Measurements from ENCODE around the gene HOMER2.
"Not testable (repeated sequence)": the region's sequence is repeated elsewhere in the genome, so short reads cannot be mapped to it uniquely, and the experiment has no call there.

The HOMER2 gene

DNA sequence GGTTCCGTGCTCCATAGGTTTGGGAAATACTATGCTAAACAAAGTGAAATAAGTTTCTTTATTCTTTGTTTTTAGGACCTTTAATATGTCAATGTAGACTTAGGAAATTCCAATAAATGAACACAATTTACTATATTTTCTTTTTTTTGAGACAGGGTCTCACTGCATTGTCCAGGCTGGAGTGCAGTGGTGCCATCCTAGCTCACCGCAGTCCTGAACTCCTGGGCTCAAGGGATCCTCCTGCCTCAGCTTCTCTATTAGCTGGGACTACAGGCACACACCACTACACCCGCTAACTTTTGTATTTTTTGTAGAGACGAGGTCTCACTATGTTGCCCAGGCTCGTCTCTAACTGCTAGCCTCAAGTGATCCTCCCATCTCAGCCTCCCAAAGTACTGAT, 12.4 kb upstream of the HOMER2 start:
- no peak for DNase-seq (ENCODE audit: low read depth in 2 of 2)

DNA sequence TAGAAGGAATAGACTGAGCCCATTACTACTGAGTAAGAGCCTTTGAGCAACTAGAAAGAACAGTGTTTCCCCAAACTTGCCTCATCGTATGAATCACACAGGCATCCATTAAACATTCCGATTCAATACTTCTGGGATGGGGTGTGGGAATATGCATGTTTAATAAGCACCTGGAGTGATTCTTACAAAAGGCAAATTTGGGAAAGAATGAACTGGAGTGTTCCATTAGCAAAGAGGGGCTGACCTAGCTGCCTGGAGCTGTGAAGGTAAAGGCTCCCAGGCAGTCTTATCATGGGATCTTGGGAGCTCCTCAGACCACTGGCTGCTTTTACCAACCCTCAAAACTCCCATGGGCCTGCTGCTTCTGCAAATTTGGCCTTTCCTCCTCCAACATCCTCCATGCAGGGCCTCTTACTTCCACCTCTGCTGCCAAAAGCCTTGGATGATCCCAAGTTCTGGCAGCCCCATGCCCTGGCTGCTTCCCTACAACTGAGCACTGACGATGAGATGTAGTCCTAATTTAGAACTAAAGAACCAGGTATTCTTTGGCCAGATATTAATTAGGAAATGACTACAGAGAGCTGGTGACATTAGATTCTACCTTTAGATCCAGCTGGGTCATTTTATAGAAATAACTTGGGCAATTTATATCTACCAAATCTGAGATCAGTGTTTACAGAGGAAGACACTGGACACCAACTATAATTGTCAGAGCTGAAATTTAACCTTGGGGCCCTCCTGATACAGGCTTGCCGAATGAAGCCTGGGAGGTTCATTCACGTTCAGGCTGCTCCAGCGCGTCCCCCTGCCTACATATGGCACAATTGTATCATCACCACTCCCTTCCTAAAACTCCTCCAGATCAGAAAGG, 11.2 kb upstream of the HOMER2 start:
- no peak for DNase-seq (ENCODE audit: low read depth in 2 of 2)

DNA sequence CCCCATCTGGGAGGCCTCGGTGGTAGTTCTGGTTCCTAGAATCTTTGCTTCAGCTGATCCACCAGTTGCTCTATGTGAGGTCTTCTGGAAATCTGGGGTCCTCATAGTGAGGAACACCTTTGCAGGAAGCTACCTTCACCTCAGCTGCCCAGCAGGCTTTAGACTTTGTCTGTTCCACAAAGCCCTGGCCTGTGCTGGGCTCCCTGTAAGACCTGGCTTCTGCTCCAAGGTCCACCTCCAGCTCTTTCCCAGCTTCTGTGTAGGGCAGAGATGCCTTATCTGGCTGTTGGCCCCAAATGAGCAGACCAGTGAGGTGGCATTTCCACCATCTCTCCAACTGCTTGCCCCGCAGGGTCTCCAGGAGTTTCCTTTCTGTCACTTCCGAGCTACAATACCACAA, 8.2 kb upstream of the HOMER2 start:
- DNase-seq (ENCODE audit: low read depth in 2 of 2): no peak

DNA sequence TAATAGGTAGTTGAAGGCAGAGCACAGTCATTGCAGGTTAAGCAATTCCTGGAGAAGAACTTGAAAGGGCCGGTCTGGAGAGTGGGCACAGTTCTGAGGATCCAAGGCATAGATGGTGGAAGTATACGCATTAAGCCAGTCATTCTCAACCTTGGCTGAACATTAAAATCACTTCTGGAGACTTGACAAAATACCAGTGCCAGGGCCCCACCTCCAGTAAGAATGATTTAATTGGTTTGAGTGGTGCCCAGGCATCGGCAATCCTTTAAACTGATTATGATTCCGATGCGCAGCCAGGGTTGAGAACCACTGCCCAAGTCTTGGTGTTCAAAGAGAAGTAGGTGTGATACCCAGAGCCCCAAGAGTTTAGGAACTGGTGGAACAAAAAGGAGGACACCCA, 6.9 kb upstream of the HOMER2 start:
- DNase-seq (ENCODE audit: low read depth in 2 of 2): no peak

DNA sequence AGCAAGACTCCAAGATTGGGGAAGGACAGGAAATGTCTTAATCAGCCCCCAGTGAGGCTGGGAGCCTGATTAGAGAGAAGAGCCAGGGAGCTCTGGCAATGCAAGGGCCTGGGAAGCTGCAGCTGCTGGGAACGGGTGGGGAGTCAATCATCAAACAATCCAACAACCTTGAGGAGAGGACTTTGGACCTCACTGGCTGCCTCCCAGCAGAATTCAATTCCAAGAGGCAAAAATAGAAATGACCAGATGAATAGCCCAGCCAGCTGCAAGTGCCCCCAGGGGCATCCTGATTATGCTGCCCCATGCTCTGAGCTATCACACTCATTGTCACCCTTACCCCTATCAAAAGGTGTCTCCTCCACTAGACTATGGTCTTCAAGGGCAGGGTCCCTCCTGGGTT, 6.1 kb upstream of the HOMER2 start:
- DNase-seq (ENCODE audit: low read depth in 2 of 2): no peak

DNA sequence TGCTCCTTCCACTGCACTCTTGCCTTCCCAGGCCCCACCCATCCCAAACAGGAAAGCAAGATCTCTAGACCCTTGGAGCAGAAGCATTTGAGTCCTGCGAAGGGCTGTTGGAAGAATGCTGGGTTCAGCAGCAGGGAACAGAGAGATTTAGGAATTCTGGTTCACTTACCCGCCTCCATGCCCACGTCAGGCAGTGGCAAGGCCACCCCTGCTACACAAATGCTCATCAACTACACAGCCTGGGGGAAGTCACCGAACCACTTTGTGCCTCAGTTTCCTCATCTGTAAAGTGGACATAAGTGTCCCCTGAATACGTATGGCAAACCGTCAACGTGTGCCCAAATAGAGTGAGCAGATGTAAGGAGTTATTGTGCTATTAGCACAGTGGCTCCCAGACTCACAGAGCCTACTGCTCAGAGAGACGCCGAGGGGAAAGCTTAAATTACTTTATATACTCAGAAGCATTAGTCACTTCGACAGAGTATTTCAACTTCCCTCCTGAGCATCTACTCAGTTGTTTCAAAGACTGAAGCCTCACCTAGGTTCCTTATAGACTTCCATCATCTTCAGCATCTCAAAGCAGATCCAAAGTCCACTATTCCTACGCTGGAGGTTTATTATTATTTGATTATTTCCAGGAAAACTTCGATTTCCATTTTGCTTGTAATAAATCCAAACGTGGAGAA, 905 bp downstream of the HOMER2 start:
- no peak for DNase-seq (ENCODE audit: low read depth in 2 of 2)

DNA sequence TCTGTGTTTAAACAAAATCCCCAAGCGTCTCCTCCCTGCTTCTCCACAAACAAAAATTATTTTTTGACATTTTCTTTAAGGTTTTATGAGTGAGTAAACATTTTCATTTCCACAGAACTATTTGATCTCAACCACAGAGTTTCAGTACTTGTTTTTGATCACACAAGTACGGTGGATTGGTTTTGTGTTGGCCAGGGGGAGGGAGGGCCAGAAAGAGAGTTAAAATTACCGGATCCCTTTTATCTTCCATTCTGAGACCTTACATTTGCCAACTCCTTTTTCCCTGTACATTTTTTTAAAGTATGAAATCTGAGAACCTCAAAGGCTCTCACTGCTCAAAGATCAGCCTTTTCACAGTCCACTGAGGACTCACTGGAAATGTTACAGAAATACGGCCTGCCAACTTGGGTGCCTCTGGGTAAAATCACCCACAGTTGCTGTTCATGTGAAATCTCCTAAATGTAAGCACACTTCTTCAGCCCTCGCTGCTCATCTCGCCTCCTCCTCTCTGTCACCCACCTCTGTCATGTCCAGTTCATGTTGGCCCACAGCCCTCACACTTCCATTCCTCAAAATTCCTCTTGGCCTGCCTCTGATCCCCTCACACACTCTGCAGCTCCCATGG, 1.7 kb downstream of the HOMER2 start:
- DNase-seq (ENCODE audit: low read depth in 2 of 2): no peak

DNA sequence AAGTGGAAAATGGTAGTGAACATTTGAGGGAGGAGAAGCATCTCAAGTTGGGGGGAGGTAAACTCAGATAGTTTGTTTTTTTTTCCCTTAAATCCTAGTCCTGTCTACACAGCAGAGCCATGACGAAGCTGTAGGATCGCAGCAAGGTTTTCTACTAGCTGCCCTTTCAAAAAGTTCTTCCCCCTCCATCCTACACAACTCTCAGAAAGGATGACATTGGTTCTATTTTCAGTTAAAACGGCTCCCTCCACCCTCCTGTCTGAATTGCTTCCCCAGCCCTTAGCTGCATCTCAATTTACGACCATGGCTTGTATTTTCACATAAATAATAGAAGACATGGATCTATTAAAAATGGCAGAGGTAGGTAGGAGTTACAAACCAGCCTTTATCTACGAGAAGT, 2.2 kb downstream of the HOMER2 start:
- DNase-seq (ENCODE audit: low read depth in 2 of 2): no peak

DNA sequence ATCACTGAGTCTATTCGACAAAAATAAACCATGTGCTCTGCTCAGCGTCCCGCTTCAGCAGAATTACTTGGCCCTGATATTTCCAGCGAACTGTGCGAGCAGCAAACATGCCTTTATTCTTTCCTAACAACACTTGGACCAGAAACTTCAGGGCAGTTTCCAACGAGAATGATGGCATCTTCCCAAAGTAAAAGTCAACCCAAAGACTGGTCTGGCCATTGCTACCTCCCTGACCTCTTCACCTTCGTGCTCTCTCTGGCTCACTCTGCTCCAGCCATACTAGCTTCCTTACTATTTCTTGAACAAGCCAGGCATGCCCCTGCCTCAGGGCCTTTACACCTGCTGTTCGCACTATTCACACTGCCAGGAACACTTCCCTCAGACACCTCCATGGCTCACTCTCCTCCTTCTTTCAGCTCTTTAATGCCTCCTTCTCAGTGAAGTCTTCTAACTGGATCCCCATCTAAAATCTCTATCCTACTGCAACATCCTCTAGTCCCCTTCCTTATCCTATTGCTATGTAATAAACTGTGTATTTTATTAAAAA, 6.3 kb downstream of the HOMER2 start:
- DNase-seq (ENCODE audit: low read depth in 2 of 2): no peak

DNA sequence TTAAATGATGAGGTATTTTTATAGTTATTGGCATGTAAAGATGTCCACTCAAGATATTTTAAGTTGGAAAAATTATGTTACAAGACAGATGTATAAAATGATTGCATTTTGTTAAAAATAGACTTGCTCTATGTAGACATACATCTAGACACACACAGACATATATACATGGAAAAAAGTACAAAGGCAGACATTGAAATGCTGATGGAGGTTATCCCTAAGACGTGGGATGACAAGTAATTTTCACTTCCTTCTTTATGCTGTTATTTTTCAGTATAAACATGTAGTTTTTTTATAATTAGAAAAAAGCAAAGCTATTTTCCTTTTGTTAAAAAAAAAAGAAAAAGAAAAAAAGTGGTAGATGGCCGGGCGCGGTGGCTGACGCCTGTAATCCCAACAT, 7.2 kb downstream of the HOMER2 start:
- DNase-seq (ENCODE audit: low read depth in 2 of 2): no peak

DNA sequence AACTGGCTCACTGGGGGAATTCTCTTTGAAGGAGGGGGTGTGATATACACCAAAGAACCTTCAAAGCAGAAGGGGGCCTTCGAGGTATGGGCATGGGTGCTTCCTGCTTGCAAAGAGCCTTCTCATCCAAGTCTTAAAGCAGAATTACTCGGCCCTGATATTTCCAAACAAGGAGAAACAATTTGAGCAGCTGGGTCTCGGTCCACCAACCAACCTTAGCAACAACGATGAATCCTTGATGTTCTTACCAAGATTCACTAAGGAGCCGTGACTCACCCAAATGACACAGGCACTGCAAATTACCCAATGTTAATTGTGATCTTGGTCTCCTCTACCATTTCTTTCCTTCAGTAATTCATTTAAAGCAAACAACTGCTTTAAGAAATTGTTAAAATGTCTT, 7.7 kb downstream of the HOMER2 start:
- no peak for DNase-seq (ENCODE audit: low read depth in 2 of 2)

DNA sequence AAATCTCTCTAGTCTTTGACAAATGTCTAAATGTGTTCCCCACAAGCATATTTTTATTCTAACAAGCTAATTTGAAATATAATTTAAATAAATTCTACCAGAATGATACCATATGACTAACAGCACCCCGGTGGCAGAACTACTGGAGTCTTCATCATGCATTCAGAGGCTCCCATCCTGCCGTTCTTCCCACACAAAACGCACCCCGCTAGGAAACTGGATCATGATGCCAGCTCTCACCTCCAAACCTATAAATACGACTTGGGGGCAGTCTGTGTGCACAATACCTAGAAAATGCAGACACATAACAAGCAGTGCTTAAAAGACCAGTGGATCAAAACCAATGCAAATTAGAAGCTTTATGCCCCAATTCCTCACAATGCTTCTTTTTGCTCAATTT, 8.5 kb downstream of the HOMER2 start:
- no peak for DNase-seq (ENCODE audit: low read depth in 2 of 2)

DNA sequence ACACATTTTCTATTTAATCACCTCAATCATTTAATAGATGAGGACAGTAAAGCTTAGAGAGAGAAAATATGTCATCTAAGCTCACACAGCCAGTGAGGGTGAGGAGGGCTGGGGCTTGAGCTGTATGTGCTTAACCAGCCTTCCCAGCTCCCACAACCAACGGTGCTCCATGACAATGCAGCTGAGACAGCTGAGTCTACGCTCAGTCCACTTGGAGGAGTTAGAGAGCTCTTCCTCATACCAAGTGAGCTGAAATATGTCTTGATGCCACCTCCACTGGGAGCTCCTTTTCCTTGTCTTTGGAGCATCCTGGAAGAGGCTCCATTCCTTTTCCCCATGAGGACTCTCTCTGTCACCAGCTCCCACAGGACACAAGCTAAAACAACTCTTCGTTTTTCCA, 9.3 kb downstream of the HOMER2 start:
- DNase-seq (ENCODE audit: low read depth in 2 of 2): no peak

DNA sequence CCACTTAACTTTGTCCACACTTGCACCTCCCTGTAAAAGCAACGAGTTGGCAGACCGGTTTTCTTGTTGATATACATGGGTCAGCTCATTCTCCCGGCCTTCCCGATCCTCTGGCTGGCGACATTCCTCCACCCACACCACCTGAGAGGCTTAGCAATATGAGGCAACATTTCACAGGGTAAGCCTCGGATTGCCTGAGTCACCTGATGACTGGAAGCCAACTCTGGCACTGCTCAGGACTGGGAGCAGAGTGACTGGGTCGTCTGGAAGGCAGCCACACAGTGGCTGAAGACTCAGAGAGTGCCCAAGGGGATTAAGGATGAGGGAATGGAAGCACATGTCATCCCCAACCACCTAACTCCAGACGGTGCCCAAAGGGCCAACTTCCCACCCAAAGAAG, 9.8 kb downstream of the HOMER2 start:
- no peak for DNase-seq (ENCODE audit: low read depth in 2 of 2)

DNA sequence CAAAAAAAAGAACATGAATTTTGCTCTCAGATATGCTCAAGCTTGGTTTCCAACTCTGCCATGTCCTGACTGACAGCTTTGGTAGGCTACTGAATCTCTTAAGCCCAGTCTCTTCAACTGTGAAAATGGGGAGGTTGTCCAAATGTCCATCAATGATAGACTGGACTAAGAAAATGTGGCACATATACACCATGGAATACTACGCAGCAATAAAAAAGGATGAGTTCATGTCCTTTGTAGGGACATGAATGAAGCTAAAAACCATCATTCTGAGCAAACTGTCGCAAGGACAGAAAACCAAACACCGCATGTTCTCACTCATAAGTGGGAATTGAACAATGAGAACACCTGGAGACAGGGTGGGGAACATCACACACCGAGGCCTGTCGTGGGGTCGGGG, 12.8 kb downstream of the HOMER2 start:
- DNase-seq (ENCODE audit: low read depth in 2 of 2): not testable (repeated sequence)

DNA sequence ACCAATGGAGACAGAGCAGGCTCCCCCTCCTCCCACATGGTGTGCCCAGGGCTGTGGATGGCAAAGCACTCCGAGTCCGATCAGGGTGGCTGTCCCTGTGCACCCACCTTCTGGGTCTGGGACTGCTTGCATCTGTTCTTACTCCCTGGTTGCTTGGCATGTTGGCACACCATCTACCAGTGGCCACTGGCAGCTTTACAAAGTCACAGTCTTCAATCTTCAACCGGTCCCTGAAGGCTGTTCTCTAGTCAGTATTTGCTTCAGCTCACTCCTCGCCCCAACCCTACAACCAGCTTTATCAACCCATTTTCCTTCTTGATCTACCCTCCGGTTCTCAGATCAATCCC, 14.8 kb downstream of the HOMER2 start:
- no peak for DNase-seq (ENCODE audit: low read depth in 2 of 2)

DNA sequence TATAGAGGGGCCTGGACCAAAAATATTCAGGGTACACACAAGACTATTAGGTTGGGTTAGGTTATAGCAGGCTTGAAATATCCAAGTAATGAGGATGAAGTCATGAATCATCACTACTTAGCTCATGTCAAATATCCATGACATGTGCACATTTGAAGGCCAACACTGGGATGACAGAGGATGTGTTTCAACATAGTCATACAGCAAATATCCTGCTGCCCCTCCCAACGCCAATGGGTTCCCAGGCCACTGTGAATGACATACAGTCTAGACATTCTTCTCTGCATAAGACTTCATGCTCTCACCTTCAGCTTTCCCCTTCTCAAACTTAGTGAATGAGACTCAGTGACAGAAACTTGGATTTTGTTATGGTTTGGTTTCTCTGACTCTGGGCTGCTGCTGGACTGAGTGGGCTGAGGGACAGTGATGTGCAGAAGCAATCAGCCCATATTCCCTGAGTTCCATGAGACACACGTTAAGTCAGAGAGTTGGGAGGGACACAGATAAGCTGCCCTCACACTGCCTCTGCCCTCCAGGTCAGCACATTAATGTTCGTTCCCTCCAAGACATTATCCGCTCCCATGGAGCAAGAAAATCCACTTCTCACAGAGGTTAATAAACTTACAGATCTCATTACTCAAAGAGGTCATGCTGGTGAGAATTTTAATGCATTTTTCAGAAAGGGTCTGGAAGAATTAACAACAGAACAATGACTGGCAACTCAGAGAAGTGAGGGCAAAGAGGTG, 15.4 kb downstream of the HOMER2 start:
- no peak for DNase-seq (ENCODE audit: low read depth in 2 of 2)

DNA sequence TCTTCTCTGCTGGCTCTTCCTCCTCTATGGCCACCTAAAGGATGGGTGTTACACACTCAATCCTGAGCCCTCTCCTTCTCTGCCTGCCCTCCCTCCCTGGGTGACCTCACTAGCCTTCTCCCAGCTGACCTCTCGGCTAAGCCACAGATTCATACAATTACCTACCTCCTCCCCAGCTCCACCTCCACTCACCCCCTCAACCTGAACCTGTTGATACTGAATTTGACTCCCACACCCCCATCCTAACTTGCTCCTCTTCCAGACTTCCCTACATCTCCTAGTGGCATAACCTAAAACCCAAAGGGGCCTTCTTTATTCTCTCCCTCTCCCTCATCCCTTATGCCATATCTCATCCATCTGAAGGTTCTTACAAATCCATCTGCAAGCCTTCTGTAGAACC, 17.1 kb downstream of the HOMER2 start:
- DNase-seq (ENCODE audit: low read depth in 2 of 2): no peak

DNA sequence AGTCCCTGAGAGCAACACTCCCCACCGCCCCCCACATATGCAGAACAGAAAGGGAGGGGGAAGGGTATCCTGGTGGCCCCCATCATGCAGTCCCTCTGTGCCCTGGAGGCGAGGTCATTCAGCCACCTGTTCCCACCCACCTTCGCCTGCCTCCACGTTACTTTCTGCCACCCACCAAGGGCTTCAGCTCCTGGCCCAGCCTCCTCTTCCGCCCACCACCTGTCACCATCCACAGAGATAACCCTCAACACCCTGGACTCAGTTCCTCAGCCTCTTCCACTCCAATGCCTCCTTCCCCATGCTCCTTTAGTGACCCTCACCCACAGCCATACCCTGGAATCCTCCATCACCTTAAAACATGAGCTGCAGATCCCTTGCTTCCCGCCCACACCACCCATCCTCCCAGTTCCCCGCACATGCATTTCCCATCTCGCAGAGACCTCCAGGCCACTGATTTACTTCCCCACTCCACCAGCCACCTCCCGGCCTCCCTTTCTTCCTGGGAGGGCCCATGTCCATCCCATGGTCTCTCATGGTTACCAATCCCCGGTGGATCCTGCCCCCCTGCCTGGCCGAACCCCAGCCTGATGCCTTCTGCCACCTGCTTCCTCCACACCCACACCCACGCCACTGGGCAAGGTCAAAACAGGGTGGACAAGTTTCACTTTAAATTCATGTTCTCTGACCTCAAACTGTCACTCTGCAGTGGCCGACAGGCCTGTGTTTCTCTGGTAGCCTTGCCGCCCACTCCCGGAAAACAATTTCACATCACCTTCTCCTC, 18.2 kb downstream of the HOMER2 start:
- DNase-seq (ENCODE audit: low read depth in 2 of 2): no peak

DNA sequence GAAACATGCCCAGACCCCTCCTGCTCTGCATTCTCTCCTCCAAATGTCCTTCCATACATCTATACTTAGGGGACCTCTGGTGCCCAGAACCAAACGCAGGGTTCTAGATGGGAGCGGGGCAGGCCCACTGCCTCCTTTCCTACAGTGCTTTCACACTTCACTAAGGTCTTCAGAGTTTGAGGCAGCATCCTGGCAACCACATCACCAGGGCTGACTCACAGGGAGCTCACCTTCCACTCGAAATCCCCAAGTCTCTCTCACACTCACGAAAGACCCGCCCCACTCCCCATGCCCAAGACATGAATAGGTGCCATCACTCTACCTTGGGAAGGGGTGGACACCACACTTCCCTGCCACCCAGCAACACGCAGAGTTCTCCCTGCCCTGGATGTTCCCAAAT, 18.9 kb downstream of the HOMER2 start:
- no peak for DNase-seq (ENCODE audit: low read depth in 2 of 2)

DNA sequence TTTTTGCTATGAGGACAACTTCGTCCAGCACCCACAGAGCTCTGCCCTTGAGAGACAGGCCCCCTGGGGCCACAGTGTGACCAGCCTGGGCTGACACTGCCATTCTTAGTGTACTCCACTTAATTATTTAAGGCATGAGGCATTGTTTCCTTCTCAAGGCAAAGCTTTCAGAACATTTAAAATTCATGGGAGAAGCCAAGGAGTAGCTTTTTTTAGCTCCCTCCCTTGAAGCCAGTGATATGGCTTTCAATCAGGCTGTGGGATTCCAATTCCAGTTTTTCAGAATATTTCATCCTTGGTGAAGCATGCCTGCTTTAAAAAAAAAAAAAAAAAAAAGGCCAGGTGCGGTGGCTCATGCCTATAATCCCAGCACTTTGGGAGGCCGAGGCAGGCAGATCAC, 21.3 kb downstream of the HOMER2 start:
- no peak for DNase-seq (ENCODE audit: low read depth in 2 of 2)

All from stimulated activated CD8-positive, alpha-beta memory T cell treated with anti-CD3 and anti-CD28 coated beads, Interleukin-7, amount 100 ng/mL, for 4 hours (primary cell).